Panc1 (cell line): ENCODE results near the gene AFF4.

ENCODE experiments used
- POLR2AphosphoS5 ChIP-seq: IDR thresholded peaks from 2 replicates; pipeline ENCODE4 v1.6.1; 2012; ENCODE audit warnings: mild to moderate bottlenecking, low read depth, low read length, moderate library complexity
- TF ChIP-seq, protein P1 (sequence below), 2 experiments: IDR thresholded peaks; 2 replicates each; pipeline ENCODE4 v1.6.1; 2011 to 2012; ENCODE audit warnings: low read depth in 2 of 2, control low read depth in 1 of 2, low read length in 1 of 2, mild to moderate bottlenecking in 1 of 2, moderate library complexity in 1 of 2; ENCODE audit not compliant: insufficient read depth in 1 of 2
- TF ChIP-seq, protein P2 (sequence below): fragments of 450-650 bp; IDR thresholded peaks from 2 replicates; pipeline ENCODE4 v1.5.1; 2017; ENCODE audit warnings: mild to moderate bottlenecking

DNA sequence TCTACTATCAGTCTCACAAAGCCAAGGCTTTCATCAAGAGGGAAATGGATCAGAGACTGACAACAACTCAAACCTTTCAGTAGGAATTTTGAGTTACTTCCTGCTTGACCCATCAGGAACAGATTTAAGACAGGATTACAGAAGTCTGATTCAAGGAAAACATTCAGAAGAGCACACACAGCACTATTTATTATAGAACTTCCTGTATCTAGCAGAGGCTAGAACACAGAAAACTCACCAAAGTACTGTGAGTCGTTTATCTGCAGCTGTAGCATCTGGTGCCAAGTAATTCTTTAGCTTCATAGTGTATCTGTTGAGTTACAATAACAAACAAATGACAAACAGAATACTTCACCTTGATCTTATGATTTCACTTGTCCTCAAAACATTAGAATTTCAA, 76.2 kb downstream of the AFF4 start:
- TF ChIP-seq, protein P1, sequence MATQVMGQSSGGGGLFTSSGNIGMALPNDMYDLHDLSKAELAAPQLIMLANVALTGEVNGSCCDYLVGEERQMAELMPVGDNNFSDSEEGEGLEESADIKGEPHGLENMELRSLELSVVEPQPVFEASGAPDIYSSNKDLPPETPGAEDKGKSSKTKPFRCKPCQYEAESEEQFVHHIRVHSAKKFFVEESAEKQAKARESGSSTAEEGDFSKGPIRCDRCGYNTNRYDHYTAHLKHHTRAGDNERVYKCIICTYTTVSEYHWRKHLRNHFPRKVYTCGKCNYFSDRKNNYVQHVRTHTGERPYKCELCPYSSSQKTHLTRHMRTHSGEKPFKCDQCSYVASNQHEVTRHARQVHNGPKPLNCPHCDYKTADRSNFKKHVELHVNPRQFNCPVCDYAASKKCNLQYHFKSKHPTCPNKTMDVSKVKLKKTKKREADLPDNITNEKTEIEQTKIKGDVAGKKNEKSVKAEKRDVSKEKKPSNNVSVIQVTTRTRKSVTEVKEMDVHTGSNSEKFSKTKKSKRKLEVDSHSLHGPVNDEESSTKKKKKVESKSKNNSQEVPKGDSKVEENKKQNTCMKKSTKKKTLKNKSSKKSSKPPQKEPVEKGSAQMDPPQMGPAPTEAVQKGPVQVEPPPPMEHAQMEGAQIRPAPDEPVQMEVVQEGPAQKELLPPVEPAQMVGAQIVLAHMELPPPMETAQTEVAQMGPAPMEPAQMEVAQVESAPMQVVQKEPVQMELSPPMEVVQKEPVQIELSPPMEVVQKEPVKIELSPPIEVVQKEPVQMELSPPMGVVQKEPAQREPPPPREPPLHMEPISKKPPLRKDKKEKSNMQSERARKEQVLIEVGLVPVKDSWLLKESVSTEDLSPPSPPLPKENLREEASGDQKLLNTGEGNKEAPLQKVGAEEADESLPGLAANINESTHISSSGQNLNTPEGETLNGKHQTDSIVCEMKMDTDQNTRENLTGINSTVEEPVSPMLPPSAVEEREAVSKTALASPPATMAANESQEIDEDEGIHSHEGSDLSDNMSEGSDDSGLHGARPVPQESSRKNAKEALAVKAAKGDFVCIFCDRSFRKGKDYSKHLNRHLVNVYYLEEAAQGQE (IDR thresholded peaks at IDR 0.05; ENCODE audit: insufficient read depth in 1 of 2, low read depth in 2 of 2, low read length in 1 of 2), result no peak
- TF ChIP-seq, protein P2, sequence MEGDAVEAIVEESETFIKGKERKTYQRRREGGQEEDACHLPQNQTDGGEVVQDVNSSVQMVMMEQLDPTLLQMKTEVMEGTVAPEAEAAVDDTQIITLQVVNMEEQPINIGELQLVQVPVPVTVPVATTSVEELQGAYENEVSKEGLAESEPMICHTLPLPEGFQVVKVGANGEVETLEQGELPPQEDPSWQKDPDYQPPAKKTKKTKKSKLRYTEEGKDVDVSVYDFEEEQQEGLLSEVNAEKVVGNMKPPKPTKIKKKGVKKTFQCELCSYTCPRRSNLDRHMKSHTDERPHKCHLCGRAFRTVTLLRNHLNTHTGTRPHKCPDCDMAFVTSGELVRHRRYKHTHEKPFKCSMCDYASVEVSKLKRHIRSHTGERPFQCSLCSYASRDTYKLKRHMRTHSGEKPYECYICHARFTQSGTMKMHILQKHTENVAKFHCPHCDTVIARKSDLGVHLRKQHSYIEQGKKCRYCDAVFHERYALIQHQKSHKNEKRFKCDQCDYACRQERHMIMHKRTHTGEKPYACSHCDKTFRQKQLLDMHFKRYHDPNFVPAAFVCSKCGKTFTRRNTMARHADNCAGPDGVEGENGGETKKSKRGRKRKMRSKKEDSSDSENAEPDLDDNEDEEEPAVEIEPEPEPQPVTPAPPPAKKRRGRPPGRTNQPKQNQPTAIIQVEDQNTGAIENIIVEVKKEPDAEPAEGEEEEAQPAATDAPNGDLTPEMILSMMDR, result no peak
- TF ChIP-seq POLR2AphosphoS5, result no peak
